Suprapubic skin (tissue), 4 donors: ENCODE measurements around the gene NPDC1. TPM values are rescaled to one million over a fixed set of nuclear protein-coding genes. Genes with fewer than 3 reads are reported as not detected.

ENCODE experiments used
- DNase-seq, 2 donors: peaks; one replicate each; pipeline ENCODE4 v3.0.0-alpha.2; 2019; ENCODE audit warnings: low spot score in 2 of 2
- H3K27ac ChIP-seq: fragments of 200-600 bp; sonication (generic); one replicate; pipeline ENCODE4 v1.5.1; 2019
- H3K27me3 ChIP-seq: fragments of 200-600 bp; sonication (generic); one replicate; pipeline ENCODE4 v1.5.1; 2019
- H3K36me3 ChIP-seq: fragments of 200-600 bp; sonication (generic); one replicate; pipeline ENCODE4 v1.5.1; 2019
- H3K4me1 ChIP-seq: fragments of 200-600 bp; sonication (generic); one replicate; pipeline ENCODE4 v1.5.1; 2019
- H3K4me3 ChIP-seq: fragments of 200-600 bp; sonication (generic); one replicate; pipeline ENCODE4 v1.5.1; 2019; ENCODE audit warnings: mild to moderate bottlenecking
- H3K9me3 ChIP-seq: fragments of 200-600 bp; sonication (generic); one replicate; pipeline ENCODE4 v1.5.1; 2019
- CTCF ChIP-seq, 2 donors: fragments of 200-600 bp in 1 of 2; fragments of 450-650 bp in 1 of 2; sonication (generic) in 1 of 2; IDR thresholded peaks; one replicate each; pipeline ENCODE4 v1.5.1; 2016 to 2019; ENCODE audit warnings: antibody characterized with exemption in 2 of 2, mild to moderate bottlenecking in 1 of 2, moderate library complexity in 1 of 2
- EP300 ChIP-seq: sonication (generic); formaldehyde crosslinking; IDR thresholded peaks from one replicate; pipeline ENCODE4 v1.6.1; 2017; ENCODE audit warnings: antibody characterized with exemption
- POLR2A ChIP-seq, 2 donors: fragments of 450-650 bp; IDR thresholded peaks; one replicate each; pipeline ENCODE4 v1.6.1; 2017; ENCODE audit warnings: antibody characterized with exemption in 2 of 2, mild to moderate bottlenecking in 2 of 2, moderate library complexity in 2 of 2
- POLR2AphosphoS5 ChIP-seq, 3 donors: sonication (generic); formaldehyde crosslinking; IDR thresholded peaks; one replicate each; pipeline ENCODE4 v1.6.1; 2017; ENCODE audit warnings: antibody characterized with exemption in 3 of 3
- WGBS: methylation state at CpG from one replicate; pipeline ENCODE4 v1.1.5; 2018; 5-methylcytosine and 5-hydroxymethylcytosine counted together
- total RNA-seq, 4 donors: library from RNA; depleted of rRNA; stranded (reverse); fragments of >200 nt; gene quantifications; one replicate each; pipeline ENCODE4 v1.1.0, GENCODE V29; 2016

Gene NPDC1
- total RNA-seq, 4 donors from 2014 or later = 22.2 to 64.0 (median 47.3) TPM

GRCh38 chr9:136991993-136992818, 53.8 kb downstream of the NPDC1 start, which contains the start of gene PAXX:
Gene PAXX (plus strand): TSS chr9:136992422. CDS start chr9:136992444, 22 bp downstream.
- peak within 1 kb of the TSS; percentile 82 for H3K27ac ChIP-seq
- peak within 1 kb of the TSS; percentile 82 for H3K4me3 ChIP-seq
- under 1% methylated on average over 26 of the region's 92 CpGs for WGBS
- H3K36me3 ChIP-seq = no peaks in the 10 kb centered on the region
- DNase-seq = peak; percentile 92 to 93
- H3K4me1 ChIP-seq = peaks cover 56% of the 10 kb centered on the region
- H3K9me3 ChIP-seq = no peaks in the 10 kb centered on the region
- H3K27me3 ChIP-seq = no peaks in the 10 kb centered on the region
- TF ChIP-seq EP300 = no peak

GRCh38 chr9:136990242-136990911, 55.6 kb downstream of the NPDC1 start:
- peaks cover 10% of the 10 kb centered on the region for H3K27me3 ChIP-seq
- peaks cover 40% of the 10 kb centered on the region for H3K4me1 ChIP-seq
- TF ChIP-seq EP300 = no peak
- TF ChIP-seq CTCF (IDR thresholded peaks at IDR 0.05) = no peak
- no peak for TF ChIP-seq POLR2A (IDR thresholded peaks at IDR 0.05)
- no peak for TF ChIP-seq POLR2AphosphoS5 (IDR thresholded peaks at IDR 0.05)
- no peak for DNase-seq
- H3K27ac ChIP-seq = no peak overlapping the region
- no peaks in the 10 kb centered on the region for H3K36me3 ChIP-seq
- no peak overlapping the region for H3K4me3 ChIP-seq
- no peaks in the 10 kb centered on the region for H3K9me3 ChIP-seq
- 82% methylated on average over 10 of the region's 10 CpGs for WGBS

Other genes starting within 250 kb of the NPDC1 start
- 10 to 100 TPM in 1 of 4 donors, 1 to 10 TPM in 3; 1.1 to 10.3 (median 2.3) TPM for gene CCDC183, start 249.8 kb downstream of the NPDC1 start, total RNA-seq
- gene RABL6, start 238.2 kb downstream of the NPDC1 start, total RNA-seq = 10 to 100 TPM; 54.2 to 70.7 (median 61.0) TPM
- gene AJM1, start 203.7 kb downstream of the NPDC1 start, total RNA-seq = 1 to 10 TPM; 1.6 to 3.1 (median 2.2) TPM
- gene PHPT1, start 196.8 kb downstream of the NPDC1 start, total RNA-seq = 10 to 100 TPM; 41.9 to 64.2 (median 46.6) TPM
- gene MAMDC4, start 193.8 kb downstream of the NPDC1 start, total RNA-seq = 1 to 10 TPM; 1.3 to 3.9 (median 1.8) TPM
- gene EDF1, start 179.9 kb downstream of the NPDC1 start, total RNA-seq = 100 to 1,000 TPM; 236 to 328 (median 311) TPM
- gene TRAF2, start 159.7 kb downstream of the NPDC1 start, total RNA-seq = 10 to 100 TPM in 2 of 4 donors, 1 to 10 TPM in 2; 8.6 to 16.1 (median 10.5) TPM
- gene FBXW5, start 101.4 kb downstream of the NPDC1 start, total RNA-seq = 100 to 1,000 TPM; 101 to 166 (median 142) TPM
- gene C8G, start 100.9 kb downstream of the NPDC1 start, total RNA-seq = 1 to 10 TPM in 1 of 4 donors, not detected in 3; 2.7 TPM
- gene LCN12, start 93.9 kb downstream of the NPDC1 start, total RNA-seq = 1 to 10 TPM in 1 of 4 donors, not detected in 3; 3.7 TPM
- 10 to 100 TPM in 3 of 4 donors, 1 to 10 TPM in 1; 4.3 to 31.7 (median 25.7) TPM for gene PTGDS, start 68.7 kb downstream of the NPDC1 start, total RNA-seq
- gene LCNL1, start 63.2 kb downstream of the NPDC1 start, total RNA-seq = under 1 TPM in 2 of 4 donors, not detected in 2; 0.18 to 0.40 TPM
- 10 to 100 TPM; 43.2 to 68.6 (median 61.5) TPM for gene PAXX, start 53.8 kb downstream of the NPDC1 start, total RNA-seq
- 100 to 1,000 TPM in 3 of 4 donors, 10 to 100 TPM in 1; 20.6 to 159 (median 130) TPM for gene CLIC3, start 49.6 kb downstream of the NPDC1 start, total RNA-seq
- 10 to 100 TPM; 10.4 to 44.7 (median 33.4) TPM for gene ABCA2, start 17.9 kb downstream of the NPDC1 start, total RNA-seq
- gene FUT7, start 14.1 kb downstream of the NPDC1 start, total RNA-seq = under 1 TPM in 1 of 4 donors, not detected in 3; 0.72 TPM
- gene ENTPD2, start 7.9 kb upstream of the NPDC1 start, total RNA-seq = 10 to 100 TPM; 13.3 to 20.8 (median 16.7) TPM
- 10 to 100 TPM in 3 of 4 donors, 1 to 10 TPM in 1; 8.2 to 13.6 (median 13.3) TPM for gene SAPCD2, start 24.4 kb upstream of the NPDC1 start, total RNA-seq
- gene UAP1L1, start 31.3 kb upstream of the NPDC1 start, total RNA-seq = 10 to 100 TPM in 1 of 4 donors, 1 to 10 TPM in 3; 5.0 to 10.1 (median 6.8) TPM
- gene MAN1B1, start 40.8 kb upstream of the NPDC1 start, total RNA-seq = 10 to 100 TPM; 52.1 to 99.2 (median 63.1) TPM
- 100 to 1,000 TPM in 2 of 4 donors, 10 to 100 TPM in 2; 71.4 to 139 (median 96.5) TPM for gene DPP7, start 68.6 kb upstream of the NPDC1 start, total RNA-seq
- under 1 TPM in 3 of 4 donors, not detected in 1; 0.16 to 0.25 (median 0.16) TPM for gene GRIN1, start 93.0 kb upstream of the NPDC1 start, total RNA-seq
- 10 to 100 TPM in 1 of 4 donors, 1 to 10 TPM in 3; 5.4 to 37.2 (median 7.9) TPM for gene LRRC26, start 123.9 kb upstream of the NPDC1 start, total RNA-seq
- gene TMEM210, start 125.9 kb upstream of the NPDC1 start, total RNA-seq = not detected
- 10 to 100 TPM; 24.8 to 99.8 (median 54.9) TPM for gene ANAPC2, start 142.4 kb upstream of the NPDC1 start, total RNA-seq
- gene SSNA1, start 142.5 kb upstream of the NPDC1 start, total RNA-seq = 10 to 100 TPM; 45.9 to 72.0 (median 71.1) TPM
- gene TPRN, start 154.6 kb upstream of the NPDC1 start, total RNA-seq = 10 to 100 TPM; 12.6 to 23.6 (median 18.7) TPM
- 10 to 100 TPM; 25.0 to 52.4 (median 40.8) TPM for gene TMEM203, start 159.5 kb upstream of the NPDC1 start, total RNA-seq
- 10 to 100 TPM; 13.4 to 21.0 (median 20.6) TPM for gene NDOR1, start 159.5 kb upstream of the NPDC1 start, total RNA-seq
- gene RNF208, start 176.1 kb upstream of the NPDC1 start, total RNA-seq = 1 to 10 TPM; 2.8 to 7.5 (median 5.2) TPM
- gene CYSRT1, start 179.0 kb upstream of the NPDC1 start, total RNA-seq = 10 to 100 TPM; 22.8 to 65.7 (median 44.2) TPM
- 1 to 10 TPM in 3 of 4 donors, under 1 TPM in 1; 0.34 to 2.0 (median 1.1) TPM for gene RNF224, start 181.3 kb upstream of the NPDC1 start, total RNA-seq
- gene SLC34A3, start 184.7 kb upstream of the NPDC1 start, total RNA-seq = under 1 TPM in 1 of 4 donors, not detected in 3; 0.34 TPM
- 100 to 1,000 TPM; 225 to 708 (median 639) TPM for gene TUBB4B, start 195.1 kb upstream of the NPDC1 start, total RNA-seq
- gene STPG3, start 205.1 kb upstream of the NPDC1 start, total RNA-seq = 1 to 10 TPM in 1 of 4 donors, not detected in 3; 1.2 TPM
- gene NELFB, start 209.2 kb upstream of the NPDC1 start, total RNA-seq = 10 to 100 TPM; 45.0 to 54.2 (median 50.9) TPM
- 1 to 10 TPM; 3.5 to 9.2 (median 4.4) TPM for gene TOR4A, start 231.5 kb upstream of the NPDC1 start, total RNA-seq